ENCODE results near the gene GLP1R.

GLP1R gene

DNA sequence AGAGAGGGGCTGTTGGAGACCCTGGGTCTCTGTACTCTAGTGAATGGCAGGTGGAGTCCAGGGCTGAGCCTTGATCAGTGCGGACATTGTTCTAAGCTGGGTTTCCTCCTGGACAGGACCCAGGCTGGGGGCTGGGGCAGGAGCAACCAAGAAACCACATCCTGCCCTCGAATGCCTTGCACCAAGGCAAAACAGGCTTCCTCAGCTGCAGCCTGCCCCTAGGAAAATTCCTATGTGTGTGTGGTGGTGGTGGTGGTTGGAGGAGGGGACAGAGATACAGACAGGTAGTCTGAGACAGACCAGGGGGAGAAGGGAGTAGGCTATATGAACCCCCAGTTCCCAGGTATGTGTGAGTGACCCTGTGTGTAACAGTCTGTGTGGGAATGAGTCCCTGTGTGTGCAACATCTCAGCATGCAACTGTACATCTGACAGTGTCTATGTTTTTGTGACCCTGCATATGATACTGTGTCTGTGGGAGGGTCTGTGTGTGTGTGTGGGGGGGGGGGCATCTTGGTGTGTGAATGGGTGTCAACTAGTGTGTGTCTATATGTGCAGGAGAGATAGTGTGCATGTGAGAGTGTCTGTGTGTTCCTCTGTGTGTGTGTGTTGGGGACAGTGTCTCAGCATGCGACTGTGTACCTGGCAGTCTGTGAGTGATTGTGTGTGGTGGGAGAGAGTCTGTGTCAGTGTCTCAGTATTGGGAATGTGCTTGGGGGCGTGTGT is 3.0 kb downstream of the GLP1R start:
- POLR2A ChIA-PET = no interaction called here
- no peak for TF ChIP-seq GLI2 (tag by site-specific recombination; IDR thresholded peaks at IDR 0.05; ENCODE audit: borderline replicate concordance, low read depth)
- no peak for TF ChIP-seq ZNF629 (tag by site-specific recombination; IDR thresholded peaks at IDR 0.05)
- no peak for TF ChIP-seq ZNF19 (tag by site-specific recombination; IDR thresholded peaks at IDR 0.05; ENCODE audit: low read depth)
- peak; percentile 81 for TF ChIP-seq EGR2 (tag by site-specific recombination; IDR thresholded peaks at IDR 0.05; ENCODE audit: low read depth)
- TF ChIP-seq ZNF791 (tag by site-specific recombination; IDR thresholded peaks at IDR 0.05) = no peak
- TF ChIP-seq, protein P1, sequence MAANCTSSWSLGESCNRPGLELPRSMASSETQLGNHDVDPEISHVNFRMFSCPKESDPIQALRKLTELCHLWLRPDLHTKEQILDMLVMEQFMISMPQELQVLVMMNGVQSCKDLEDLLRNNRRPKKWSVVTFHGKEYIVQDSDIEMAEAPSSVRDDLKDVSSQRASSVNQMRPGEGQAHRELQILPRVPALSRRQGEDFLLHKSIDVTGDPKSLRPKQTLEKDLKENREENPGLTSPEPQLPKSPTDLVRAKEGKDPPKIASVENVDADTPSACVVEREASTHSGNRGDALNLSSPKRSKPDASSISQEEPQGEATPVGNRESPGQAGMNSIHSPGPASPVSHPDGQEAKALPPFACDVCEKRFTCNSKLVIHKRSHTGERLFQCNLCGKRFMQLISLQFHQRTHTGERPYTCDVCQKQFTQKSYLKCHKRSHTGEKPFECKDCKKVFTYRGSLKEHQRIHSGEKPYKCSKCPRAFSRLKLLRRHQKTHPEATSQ (tag by site-specific recombination; IDR thresholded peaks at IDR 0.05) = no peak
- TF ChIP-seq, protein P2, sequence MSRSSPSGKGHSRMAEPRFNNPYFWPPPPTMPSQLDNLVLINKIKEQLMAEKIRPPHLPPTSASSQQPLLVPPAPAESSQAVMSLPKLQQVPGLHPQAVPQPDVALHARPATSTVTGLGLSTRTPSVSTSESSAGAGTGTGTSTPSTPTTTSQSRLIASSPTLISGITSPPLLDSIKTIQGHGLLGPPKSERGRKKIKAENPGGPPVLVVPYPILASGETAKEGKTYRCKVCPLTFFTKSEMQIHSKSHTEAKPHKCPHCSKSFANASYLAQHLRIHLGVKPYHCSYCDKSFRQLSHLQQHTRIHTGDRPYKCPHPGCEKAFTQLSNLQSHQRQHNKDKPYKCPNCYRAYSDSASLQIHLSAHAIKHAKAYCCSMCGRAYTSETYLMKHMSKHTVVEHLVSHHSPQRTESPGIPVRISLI (tag by site-specific recombination; IDR thresholded peaks at IDR 0.05) = no peak
- no peak for TF ChIP-seq ZNF214 (tag by site-specific recombination; IDR thresholded peaks at IDR 0.05; ENCODE audit: borderline replicate concordance)
- no peak for TF ChIP-seq ZNF76 (tag by site-specific recombination; IDR thresholded peaks at IDR 0.05; ENCODE audit: borderline replicate concordance, low read depth)
- no peak for TF ChIP-seq ZNF677 (tag by site-specific recombination; IDR thresholded peaks at IDR 0.05)
- TF ChIP-seq SP2 (tag by site-specific recombination; IDR thresholded peaks at IDR 0.05) = no peak
- TF ChIP-seq ZNF169 (tag by site-specific recombination; IDR thresholded peaks at IDR 0.05) = no peak
- TF ChIP-seq ZNF626 (tag by site-specific recombination; IDR thresholded peaks at IDR 0.05) = no peak
- TF ChIP-seq, protein P3, sequence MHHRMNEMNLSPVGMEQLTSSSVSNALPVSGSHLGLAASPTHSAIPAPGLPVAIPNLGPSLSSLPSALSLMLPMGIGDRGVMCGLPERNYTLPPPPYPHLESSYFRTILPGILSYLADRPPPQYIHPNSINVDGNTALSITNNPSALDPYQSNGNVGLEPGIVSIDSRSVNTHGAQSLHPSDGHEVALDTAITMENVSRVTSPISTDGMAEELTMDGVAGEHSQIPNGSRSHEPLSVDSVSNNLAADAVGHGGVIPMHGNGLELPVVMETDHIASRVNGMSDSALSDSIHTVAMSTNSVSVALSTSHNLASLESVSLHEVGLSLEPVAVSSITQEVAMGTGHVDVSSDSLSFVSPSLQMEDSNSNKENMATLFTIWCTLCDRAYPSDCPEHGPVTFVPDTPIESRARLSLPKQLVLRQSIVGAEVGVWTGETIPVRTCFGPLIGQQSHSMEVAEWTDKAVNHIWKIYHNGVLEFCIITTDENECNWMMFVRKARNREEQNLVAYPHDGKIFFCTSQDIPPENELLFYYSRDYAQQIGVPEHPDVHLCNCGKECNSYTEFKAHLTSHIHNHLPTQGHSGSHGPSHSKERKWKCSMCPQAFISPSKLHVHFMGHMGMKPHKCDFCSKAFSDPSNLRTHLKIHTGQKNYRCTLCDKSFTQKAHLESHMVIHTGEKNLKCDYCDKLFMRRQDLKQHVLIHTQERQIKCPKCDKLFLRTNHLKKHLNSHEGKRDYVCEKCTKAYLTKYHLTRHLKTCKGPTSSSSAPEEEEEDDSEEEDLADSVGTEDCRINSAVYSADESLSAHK (tag by site-specific recombination; IDR thresholded peaks at IDR 0.05) = no peak
- TF ChIP-seq ZBTB1 (tag by site-specific recombination; IDR thresholded peaks at IDR 0.05) = no peak
- no peak for TF ChIP-seq ZNF433 (tag by site-specific recombination; IDR thresholded peaks at IDR 0.05; ENCODE audit: low read depth)
- peak; percentile 79 for TF ChIP-seq ZFHX2 (tag by site-specific recombination; conservative IDR thresholded peaks at IDR 0.05)
- no peak for TF ChIP-seq ZNF768 (tag by site-specific recombination; IDR thresholded peaks at IDR 0.05)
- TF ChIP-seq, protein P4, sequence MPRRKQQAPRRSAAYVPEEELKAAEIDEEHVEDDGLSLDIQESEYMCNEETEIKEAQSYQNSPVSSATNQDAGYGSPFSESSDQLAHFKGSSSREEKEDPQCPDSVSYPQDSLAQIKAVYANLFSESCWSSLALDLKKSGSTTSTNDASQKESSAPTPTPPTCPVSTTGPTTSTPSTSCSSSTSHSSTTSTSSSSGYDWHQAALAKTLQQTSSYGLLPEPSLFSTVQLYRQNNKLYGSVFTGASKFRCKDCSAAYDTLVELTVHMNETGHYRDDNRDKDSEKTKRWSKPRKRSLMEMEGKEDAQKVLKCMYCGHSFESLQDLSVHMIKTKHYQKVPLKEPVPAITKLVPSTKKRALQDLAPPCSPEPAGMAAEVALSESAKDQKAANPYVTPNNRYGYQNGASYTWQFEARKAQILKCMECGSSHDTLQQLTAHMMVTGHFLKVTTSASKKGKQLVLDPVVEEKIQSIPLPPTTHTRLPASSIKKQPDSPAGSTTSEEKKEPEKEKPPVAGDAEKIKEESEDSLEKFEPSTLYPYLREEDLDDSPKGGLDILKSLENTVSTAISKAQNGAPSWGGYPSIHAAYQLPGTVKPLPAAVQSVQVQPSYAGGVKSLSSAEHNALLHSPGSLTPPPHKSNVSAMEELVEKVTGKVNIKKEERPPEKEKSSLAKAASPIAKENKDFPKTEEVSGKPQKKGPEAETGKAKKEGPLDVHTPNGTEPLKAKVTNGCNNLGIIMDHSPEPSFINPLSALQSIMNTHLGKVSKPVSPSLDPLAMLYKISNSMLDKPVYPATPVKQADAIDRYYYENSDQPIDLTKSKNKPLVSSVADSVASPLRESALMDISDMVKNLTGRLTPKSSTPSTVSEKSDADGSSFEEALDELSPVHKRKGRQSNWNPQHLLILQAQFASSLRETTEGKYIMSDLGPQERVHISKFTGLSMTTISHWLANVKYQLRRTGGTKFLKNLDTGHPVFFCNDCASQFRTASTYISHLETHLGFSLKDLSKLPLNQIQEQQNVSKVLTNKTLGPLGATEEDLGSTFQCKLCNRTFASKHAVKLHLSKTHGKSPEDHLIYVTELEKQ (tag by site-specific recombination; IDR thresholded peaks at IDR 0.05; ENCODE audit: borderline replicate concordance) = no peak
- no peak for TF ChIP-seq ZNF623 (tag by site-specific recombination; IDR thresholded peaks at IDR 0.05)
- no peak for TF ChIP-seq ZNF202 (tag by site-specific recombination; IDR thresholded peaks at IDR 0.05; ENCODE audit: borderline replicate concordance)
- no peak for TF ChIP-seq ZNF658 (tag by site-specific recombination; IDR thresholded peaks at IDR 0.05)
- 0 out of 2 replicates have a peak, but pooled peaks have one; percentile 37 for TF ChIP-seq ZNF776 (tag by site-specific recombination; IDR thresholded peaks at IDR 0.05; ENCODE audit: borderline replicate concordance)
- no peak for TF ChIP-seq ZNF138 (tag by site-specific recombination; IDR thresholded peaks at IDR 0.05; ENCODE audit: borderline replicate concordance)
- TF ChIP-seq ZNF248 (tag by site-specific recombination; IDR thresholded peaks at IDR 0.05) = no peak
- no peak for TF ChIP-seq ZXDB (tag by site-specific recombination; IDR thresholded peaks at IDR 0.05)
- CTCF ChIA-PET = interaction anchor here (0.8 to 1.2 kb wide), 3 partner anchors 8 to 45 kb away, joined by 3 to 6 read pairs (median 4); no protein-coding TSS in a partner anchor
- no peak overlapping the region for H3K4me3 ChIP-seq (ENCODE audit: low read depth, low read length)
- no peak overlapping the region for H3K27ac ChIP-seq (ENCODE audit: extremely low read depth, low read depth, low read length)
- H3K4me1 ChIP-seq (ENCODE audit: control insufficient read depth, insufficient read depth, low read length) = no peaks in the 10 kb centered on the region
- no peaks in the 10 kb centered on the region for H3K36me3 ChIP-seq (ENCODE audit: control insufficient read depth in 2 of 2, insufficient read depth in 1 of 2, low read length in 2 of 2)
- H3K9me3 ChIP-seq (ENCODE audit: control insufficient read depth, insufficient read depth, low read depth, low read length) = no peaks in the 10 kb centered on the region

Data from HEK293 (cell line).